ENCODE data around the gene TJP3. TPM values are rescaled to one million over a fixed set of nuclear protein-coding genes. Genes with fewer than 3 reads are reported as not detected.

The TJP3 gene
- total and polyA plus RNA-seq, 10 of the 15 experiments (the other 5 are each of a cell fraction or from before 2014, with no cell fraction given): 0.04 to 1.2 (median 0.29) TPM; not detected in 6

GRCh38 chr19:3767050-3767449 is 58.9 kb downstream of the TJP3 start (continued):
- TF ChIP-seq BRCA1 (IDR thresholded peaks at IDR 0.05; ENCODE audit: low read depth, low read length): no peak
- TF ChIP-seq RAD21 (IDR thresholded peaks at IDR 0.05; ENCODE audit: insufficient read depth, low read depth, low read length): no peak

GRCh38 chr19:3768015-3768747 is 60.0 kb downstream of the TJP3 start:
- no peaks in the 10 kb centered on the region for H3K27me3 ChIP-seq (replicated peaks in 1 of 2; ENCODE audit: control insufficient read depth in 2 of 2, insufficient read depth in 2 of 2, low read length in 1 of 2)
- peaks cover 4% of the 10 kb centered on the region for H3K79me2 ChIP-seq (ENCODE audit: control insufficient read depth, insufficient read depth, low read length)
- H3K4me3 ChIP-seq: no peak overlapping the region
- no TSS peak for BruUV-seq (replicated peaks)
- no peak overlapping the region for H3K9ac ChIP-seq (ENCODE audit: control insufficient read depth, insufficient read depth, low read length)
- ATAC-seq: no peak
- RAD21 ChIA-PET (ENCODE audit: unreplicated experiment): no interaction called here
- POLR2A ChIA-PET: no interaction called here
- WGBS (ENCODE audit: insufficient coverage, insufficient replicate concordance, low lambda C conversion rate, missing lambda C conversion rate): 94% methylated on average over 24 of the region's 25 CpGs
- intact Hi-C loops (cut with micrococcal nuclease; ENCODE audit: unreplicated experiment) (no loop called here), in situ Hi-C loops (cut with MboI) (no loop called here)
- CTCF ChIA-PET: interaction anchor here (1.3 kb wide), 1 partner anchor 54 kb away, joined by 3 read pairs; no protein-coding TSS in a partner anchor
- H3K36me3 ChIP-seq (ENCODE audit: control insufficient read depth in 2 of 2, insufficient read depth in 2 of 2, low read length in 1 of 2): peaks cover 0 to 18% of the 10 kb centered on the region in 2 experiments; a peak in 2 of 4 replicates
- SMC1A ChIA-PET (ENCODE audit: uncharacterized antibody, unreplicated experiment): no interaction called here
- no peak overlapping the region for H3K4me2 ChIP-seq (ENCODE audit: control insufficient read depth, insufficient read depth)
- no peaks in the 10 kb centered on the region for H4K20me1 ChIP-seq (ENCODE audit: control insufficient read depth, insufficient read depth)
- FAIRE-seq: no peak
- H2AFZ ChIP-seq (ENCODE audit: control insufficient read depth, low read depth, low read length): no peak overlapping the region
- H3K9me3 ChIP-seq (replicated peaks; ENCODE audit: control insufficient read depth, insufficient read depth, low read length): no peaks in the 10 kb centered on the region
- no peak for DNase-seq (ENCODE audit: low read depth, low spot score)
- peaks cover 3% of the 10 kb centered on the region; the same call in 1 of the 2 replicates for H3K4me1 ChIP-seq (ENCODE audit: control insufficient read depth, insufficient read depth, low read length)
- TF ChIP-seq ZBTB11 (CRISPR knock-in tag; IDR thresholded peaks at IDR 0.05): no peak
- TF ChIP-seq, protein P1, sequence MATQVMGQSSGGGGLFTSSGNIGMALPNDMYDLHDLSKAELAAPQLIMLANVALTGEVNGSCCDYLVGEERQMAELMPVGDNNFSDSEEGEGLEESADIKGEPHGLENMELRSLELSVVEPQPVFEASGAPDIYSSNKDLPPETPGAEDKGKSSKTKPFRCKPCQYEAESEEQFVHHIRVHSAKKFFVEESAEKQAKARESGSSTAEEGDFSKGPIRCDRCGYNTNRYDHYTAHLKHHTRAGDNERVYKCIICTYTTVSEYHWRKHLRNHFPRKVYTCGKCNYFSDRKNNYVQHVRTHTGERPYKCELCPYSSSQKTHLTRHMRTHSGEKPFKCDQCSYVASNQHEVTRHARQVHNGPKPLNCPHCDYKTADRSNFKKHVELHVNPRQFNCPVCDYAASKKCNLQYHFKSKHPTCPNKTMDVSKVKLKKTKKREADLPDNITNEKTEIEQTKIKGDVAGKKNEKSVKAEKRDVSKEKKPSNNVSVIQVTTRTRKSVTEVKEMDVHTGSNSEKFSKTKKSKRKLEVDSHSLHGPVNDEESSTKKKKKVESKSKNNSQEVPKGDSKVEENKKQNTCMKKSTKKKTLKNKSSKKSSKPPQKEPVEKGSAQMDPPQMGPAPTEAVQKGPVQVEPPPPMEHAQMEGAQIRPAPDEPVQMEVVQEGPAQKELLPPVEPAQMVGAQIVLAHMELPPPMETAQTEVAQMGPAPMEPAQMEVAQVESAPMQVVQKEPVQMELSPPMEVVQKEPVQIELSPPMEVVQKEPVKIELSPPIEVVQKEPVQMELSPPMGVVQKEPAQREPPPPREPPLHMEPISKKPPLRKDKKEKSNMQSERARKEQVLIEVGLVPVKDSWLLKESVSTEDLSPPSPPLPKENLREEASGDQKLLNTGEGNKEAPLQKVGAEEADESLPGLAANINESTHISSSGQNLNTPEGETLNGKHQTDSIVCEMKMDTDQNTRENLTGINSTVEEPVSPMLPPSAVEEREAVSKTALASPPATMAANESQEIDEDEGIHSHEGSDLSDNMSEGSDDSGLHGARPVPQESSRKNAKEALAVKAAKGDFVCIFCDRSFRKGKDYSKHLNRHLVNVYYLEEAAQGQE (IDR thresholded peaks at IDR 0.05; ENCODE audit: low read depth, low read length): no peak
- no peak overlapping the region for H3K27ac ChIP-seq (ENCODE audit: control insufficient read depth, insufficient read depth)

Measured in GM12878 (cell line).